ENCODE measurements around the gene USP46. TPM values are rescaled to one million over a fixed set of nuclear protein-coding genes. Genes with fewer than 3 reads are reported as not detected.

The USP46 gene
- total RNA-seq, 1 donor from 2014 or later, result 76.4 TPM

GRCh38 chr4:52640808-52641565, 18.1 kb downstream of the USP46 start:
- no peaks in the 10 kb centered on the region for H3K36me3 ChIP-seq
- H3K9me3 ChIP-seq (replicated peaks), result no peaks in the 10 kb centered on the region
- H3K4me1 ChIP-seq, result peaks cover 84% of the 10 kb centered on the region
- peak overlapping the region; percentile 75 for H3K27ac ChIP-seq (replicated peaks)
- no peaks in the 10 kb centered on the region for H3K27me3 ChIP-seq (ENCODE audit: low read depth)
- H3K4me3 ChIP-seq, result peak overlapping the region; percentile 9
- TF ChIP-seq CTCF (IDR thresholded peaks at IDR 0.05; ENCODE audit: borderline replicate concordance), result no peak
- no peak for DNase-seq
- intact Hi-C loops (cut with micrococcal nuclease), result no loop called here

- Histone ChIP-seq H3K27me3 (ENCODE audit: low read depth) (no peaks in the 10 kb centered on the region), H3K36me3 (no peaks in the 10 kb centered on the region), H3K9me3 (replicated peaks) (no peaks in the 10 kb centered on the region), H3K4me1 (peaks cover 81% of the 10 kb centered on the region), H3K4me3 (no peak overlapping the region), H3K27ac (replicated peaks) (no peak overlapping the region)
- intact Hi-C loops (cut with micrococcal nuclease), result no loop called here
- TF ChIP-seq CTCF (IDR thresholded peaks at IDR 0.05; ENCODE audit: borderline replicate concordance), result no peak
- DNase-seq, result no peak
Measured at GRCh38 chr4:52638717-52639116, 20.4 kb downstream of the USP46 start.

GRCh38 chr4:52637116-52637515, 22.0 kb downstream of the USP46 start:
- DNase-seq, result no peak
- Histone ChIP-seq H3K27ac (replicated peaks) (no peak overlapping the region), H3K4me3 (no peak overlapping the region), H3K9me3 (replicated peaks) (no peaks in the 10 kb centered on the region), H3K27me3 (ENCODE audit: low read depth) (no peaks in the 10 kb centered on the region), H3K4me1 (peaks cover 69% of the 10 kb centered on the region), H3K36me3 (no peaks in the 10 kb centered on the region)
- intact Hi-C loops (cut with micrococcal nuclease), result no loop called here
- no peak for TF ChIP-seq CTCF (IDR thresholded peaks at IDR 0.05; ENCODE audit: borderline replicate concordance)

- H3K4me1 ChIP-seq, result peaks cover 53% of the 10 kb centered on the region
- H3K4me3 ChIP-seq, result no peak overlapping the region
- no peak for TF ChIP-seq CTCF (IDR thresholded peaks at IDR 0.05; ENCODE audit: borderline replicate concordance)
- H3K27me3 ChIP-seq (ENCODE audit: low read depth), result no peaks in the 10 kb centered on the region
- intact Hi-C loops (cut with micrococcal nuclease), result no loop called here
- H3K27ac ChIP-seq (replicated peaks), result no peak overlapping the region
- DNase-seq, result no peak
- H3K36me3 ChIP-seq, result no peaks in the 10 kb centered on the region
- no peaks in the 10 kb centered on the region for H3K9me3 ChIP-seq (replicated peaks)
Measured at GRCh38 chr4:52635560-52635959, 23.5 kb downstream of the USP46 start.

GRCh38 chr4:52635130-52635529, 24.0 kb downstream of the USP46 start:
- intact Hi-C loops (cut with micrococcal nuclease), result no loop called here
- Histone ChIP-seq H3K36me3 (no peaks in the 10 kb centered on the region), H3K4me1 (peaks cover 49% of the 10 kb centered on the region), H3K9me3 (replicated peaks) (no peaks in the 10 kb centered on the region), H3K27me3 (ENCODE audit: low read depth) (no peaks in the 10 kb centered on the region), H3K4me3 (no peak overlapping the region), H3K27ac (replicated peaks) (no peak overlapping the region)
- DNase-seq, result no peak
- TF ChIP-seq CTCF (IDR thresholded peaks at IDR 0.05; ENCODE audit: borderline replicate concordance), result no peak
